Activated naive CD8-positive, alpha-beta T cell treated with anti-CD3 and anti-CD28 coated beads, Interleukin-2, amount 50 U/mL, for 24 hours (primary cell): ENCODE results near the gene RHOA.
"Not testable (repeated sequence)": the region's sequence is repeated elsewhere in the genome, so short reads cannot be mapped to it uniquely, and the experiment has no call there.

Experiments used
- ATAC-seq: fragments of 150-1000 bp; cut with Tn5 transposase; one replicate; pipeline ENCODE4 v1.10.0; 2021
- DNase-seq: peaks from one replicate; pipeline ENCODE4 v3.0.0; 2021
- H3K27ac Mint-ChIP-seq: one replicate; pipeline ENCODE4 v1.8.0; 2021; ENCODE audit warnings: mild to moderate bottlenecking, mixed read lengths
- H3K27me3 Mint-ChIP-seq: one replicate; pipeline ENCODE4 v1.8.0; 2021; ENCODE audit warnings: mixed read lengths
- H3K36me3 Mint-ChIP-seq: one replicate; pipeline ENCODE4 v1.8.0; 2021; ENCODE audit warnings: low read depth, mixed read lengths
- H3K4me1 Mint-ChIP-seq: one replicate; pipeline ENCODE4 v1.8.0; 2021; ENCODE audit warnings: mixed read lengths
- H3K4me3 Mint-ChIP-seq: one replicate; pipeline ENCODE4 v1.8.0; 2021; ENCODE audit warnings: mild to moderate bottlenecking, moderate library complexity, mixed read lengths
- H3K9me3 Mint-ChIP-seq: one replicate; pipeline ENCODE4 v1.8.0; 2021; ENCODE audit warnings: mixed read lengths

RHOA gene

DNA sequence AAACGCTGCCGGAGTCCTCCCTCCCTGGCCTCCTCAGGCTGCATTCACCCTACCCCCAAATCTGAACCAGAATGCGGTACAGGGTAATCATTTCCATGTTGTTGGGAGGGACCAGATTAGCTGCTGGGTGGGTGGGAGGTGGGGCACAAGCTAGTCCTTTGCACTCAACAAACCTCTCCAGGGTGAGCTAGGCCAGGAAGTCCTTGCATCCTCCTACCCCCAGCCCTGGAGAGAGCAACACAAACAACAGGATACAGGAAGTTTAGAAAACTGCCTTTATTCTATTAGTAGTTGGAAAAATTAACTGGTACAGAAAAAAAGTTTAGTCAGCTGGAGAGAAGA is 52.9 kb downstream of the RHOA start:
- ATAC-seq (peak; percentile 42), DNase-seq (no peak)
- Mint-ChIP-seq H3K9me3 (no peaks in the 10 kb centered on the region), H3K4me3 (peak overlapping the region; percentile 97), H3K27me3 (no peaks in the 10 kb centered on the region), H3K27ac (peak overlapping the region; percentile 97), H3K4me1 (peaks cover 48% of the 10 kb centered on the region), H3K36me3 (peaks cover 60% of the 10 kb centered on the region)

- ATAC-seq: peak; percentile 88
- H3K4me1 Mint-ChIP-seq: peaks cover 44% of the 10 kb centered on the region
Measured at GRCh38 chr3:49358217-49358883, 53.4 kb downstream of the RHOA start, which contains the start of gene GPX1. TSS of gene GPX1 (minus strand) at chr3:49358353. CDS start at chr3:49358278, 75 bp downstream.

DNA sequence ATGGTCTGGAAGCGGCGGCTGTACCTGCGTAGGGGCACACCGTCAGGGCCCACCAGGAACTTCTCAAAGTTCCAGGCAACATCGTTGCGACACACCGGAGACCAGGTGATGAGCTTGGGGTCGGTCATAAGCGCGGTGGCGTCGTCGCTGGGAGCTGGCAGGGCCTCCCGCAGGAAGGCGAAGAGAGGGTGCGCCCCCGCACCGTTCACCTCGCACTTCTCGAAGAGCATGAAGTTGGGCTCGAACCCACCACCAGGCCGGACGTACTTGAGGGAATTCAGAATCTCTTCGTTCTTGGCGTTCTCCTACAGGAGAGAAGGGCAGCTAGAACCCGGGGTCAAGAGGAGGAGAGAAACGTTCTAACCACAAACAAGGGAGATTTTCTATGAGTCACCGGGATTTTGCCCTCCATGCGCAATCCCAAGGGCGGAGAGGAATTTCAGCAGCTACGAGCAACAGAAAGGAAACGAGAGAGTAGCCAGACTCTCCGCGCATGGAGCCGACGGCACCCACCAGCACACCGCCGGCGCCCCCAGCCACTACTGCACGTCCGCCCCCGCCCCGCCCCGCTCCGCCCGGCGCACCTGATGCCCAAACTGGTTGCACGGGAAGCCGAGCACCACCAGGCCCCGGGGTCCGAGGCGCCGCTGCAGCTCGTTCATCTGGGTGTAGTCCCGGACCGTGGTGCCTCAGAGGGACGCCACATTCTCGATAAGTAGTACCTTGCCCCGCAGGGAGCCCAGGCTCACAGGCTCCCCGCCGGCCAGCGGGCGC is 54.1 kb downstream of the RHOA start:
- H3K27me3 Mint-ChIP-seq, H3K9me3 Mint-ChIP-seq: not testable (repeated sequence)
- Mint-ChIP-seq H3K36me3 (peaks cover 51% of the 10 kb centered on the region), H3K27ac (peak overlapping the region; percentile 97), H3K4me1 (peaks cover 45% of the 10 kb centered on the region), H3K4me3 (peak overlapping the region; percentile 97)
- peak; percentile 22 for ATAC-seq
- peak; percentile 61 for DNase-seq

More at GRCh38 chr3:49358217-49358883, 53.4 kb downstream of the RHOA start, which contains the start of gene GPX1:
- peaks cover 57% of the 10 kb centered on the region for H3K36me3 Mint-ChIP-seq
- DNase-seq: peak; percentile 91
- H3K9me3 Mint-ChIP-seq: no peaks in the 10 kb centered on the region
- no peaks in the 10 kb centered on the region for H3K27me3 Mint-ChIP-seq
- H3K4me3 Mint-ChIP-seq: peak within 1 kb of the TSS; percentile 97
- H3K27ac Mint-ChIP-seq: peak within 1 kb of the TSS; percentile 97

DNA sequence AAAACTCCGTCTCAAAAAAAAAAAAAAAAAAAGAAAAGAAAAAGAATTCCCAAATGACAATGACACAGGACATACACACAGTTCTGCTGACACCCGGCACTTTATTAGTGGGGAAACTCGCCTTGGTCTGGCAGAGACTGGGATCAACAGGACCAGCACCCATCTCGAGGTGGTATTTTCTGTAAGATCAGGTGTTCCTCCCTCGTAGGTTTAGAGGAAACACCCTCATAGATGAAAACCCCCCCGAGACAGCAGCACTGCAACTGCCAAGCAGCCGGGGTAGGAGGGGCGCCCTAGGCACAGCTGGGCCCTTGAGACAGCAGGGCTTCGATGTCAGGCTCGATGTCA is 54.7 kb downstream of the RHOA start:
- Mint-ChIP-seq H3K4me3 (peak overlapping the region; percentile 97), H3K27ac (peak overlapping the region; percentile 97), H3K36me3 (peaks cover 46% of the 10 kb centered on the region), H3K4me1 (peaks cover 45% of the 10 kb centered on the region)
- not testable (repeated sequence) for H3K27me3 Mint-ChIP-seq, ATAC-seq, H3K9me3 Mint-ChIP-seq, DNase-seq

DNA sequence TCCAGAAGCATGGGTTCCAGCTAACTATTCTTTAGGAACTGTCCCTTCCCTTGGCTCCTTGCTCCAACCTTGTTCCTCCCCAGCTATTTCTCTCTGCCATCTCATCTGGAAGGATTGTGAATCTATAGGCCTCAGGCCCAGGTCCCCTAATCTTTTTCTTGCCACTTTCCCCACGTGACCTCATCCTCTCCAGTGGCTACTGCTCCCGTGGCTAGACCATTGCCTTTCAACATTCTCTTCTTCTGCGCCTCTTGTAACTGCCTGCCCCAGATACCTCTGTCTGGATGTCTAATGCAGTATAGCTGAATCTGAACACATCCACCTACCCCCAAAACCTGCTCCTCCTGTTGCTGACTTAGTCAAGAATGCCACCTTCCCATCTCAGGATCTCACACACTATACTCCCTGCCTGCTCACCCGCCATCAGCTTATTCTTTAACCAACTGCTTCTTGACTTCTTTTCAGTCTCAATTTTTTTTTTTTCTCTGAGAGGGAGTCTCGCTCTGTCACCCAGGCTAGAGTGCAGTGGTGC is 58.8 kb downstream of the RHOA start:
- H3K4me3 Mint-ChIP-seq: no peak overlapping the region
- peaks cover 21% of the 10 kb centered on the region for H3K36me3 Mint-ChIP-seq
- no peaks in the 10 kb centered on the region for H3K27me3 Mint-ChIP-seq
- no peaks in the 10 kb centered on the region for H3K9me3 Mint-ChIP-seq
- ATAC-seq (no peak), DNase-seq (no peak)
- no peak overlapping the region for H3K27ac Mint-ChIP-seq
- H3K4me1 Mint-ChIP-seq: peaks cover 38% of the 10 kb centered on the region

DNA sequence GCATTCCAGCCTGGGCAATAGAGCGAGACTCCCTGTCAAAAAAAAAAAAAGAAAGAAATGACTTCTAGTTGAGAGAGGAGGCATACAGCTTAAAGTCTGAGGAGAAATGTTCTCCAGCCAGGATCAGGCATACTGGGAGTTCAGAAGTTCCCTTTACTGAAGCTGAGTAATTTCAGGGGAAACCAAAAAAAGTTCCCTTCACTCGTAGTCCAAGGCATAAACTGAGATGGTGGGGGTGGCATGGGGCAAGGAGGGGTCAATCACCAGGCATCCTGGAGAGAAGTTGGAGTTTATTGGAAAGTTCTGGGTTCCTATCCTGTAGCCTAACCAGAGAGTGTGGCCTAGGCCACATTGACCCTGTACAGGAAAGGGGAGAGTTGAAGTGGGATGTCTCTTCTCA is 59.5 kb downstream of the RHOA start:
- no peaks in the 10 kb centered on the region for H3K9me3 Mint-ChIP-seq
- H3K27me3 Mint-ChIP-seq: no peaks in the 10 kb centered on the region
- no peak for ATAC-seq
- H3K4me1 Mint-ChIP-seq: peaks cover 35% of the 10 kb centered on the region
- DNase-seq: no peak
- H3K36me3 Mint-ChIP-seq: peaks cover 17% of the 10 kb centered on the region
- no peak overlapping the region for H3K4me3 Mint-ChIP-seq
- no peak overlapping the region for H3K27ac Mint-ChIP-seq

- ATAC-seq (no peak), DNase-seq (no peak)
- Mint-ChIP-seq H3K4me1 (peaks cover 34% of the 10 kb centered on the region), H3K27me3 (no peaks in the 10 kb centered on the region), H3K36me3 (peaks cover 14% of the 10 kb centered on the region), H3K9me3 (no peaks in the 10 kb centered on the region), H3K27ac (no peak overlapping the region), H3K4me3 (no peak overlapping the region)
Measured at GRCh38 chr3:49351521-49352011, 60.2 kb downstream of the RHOA start.

DNA sequence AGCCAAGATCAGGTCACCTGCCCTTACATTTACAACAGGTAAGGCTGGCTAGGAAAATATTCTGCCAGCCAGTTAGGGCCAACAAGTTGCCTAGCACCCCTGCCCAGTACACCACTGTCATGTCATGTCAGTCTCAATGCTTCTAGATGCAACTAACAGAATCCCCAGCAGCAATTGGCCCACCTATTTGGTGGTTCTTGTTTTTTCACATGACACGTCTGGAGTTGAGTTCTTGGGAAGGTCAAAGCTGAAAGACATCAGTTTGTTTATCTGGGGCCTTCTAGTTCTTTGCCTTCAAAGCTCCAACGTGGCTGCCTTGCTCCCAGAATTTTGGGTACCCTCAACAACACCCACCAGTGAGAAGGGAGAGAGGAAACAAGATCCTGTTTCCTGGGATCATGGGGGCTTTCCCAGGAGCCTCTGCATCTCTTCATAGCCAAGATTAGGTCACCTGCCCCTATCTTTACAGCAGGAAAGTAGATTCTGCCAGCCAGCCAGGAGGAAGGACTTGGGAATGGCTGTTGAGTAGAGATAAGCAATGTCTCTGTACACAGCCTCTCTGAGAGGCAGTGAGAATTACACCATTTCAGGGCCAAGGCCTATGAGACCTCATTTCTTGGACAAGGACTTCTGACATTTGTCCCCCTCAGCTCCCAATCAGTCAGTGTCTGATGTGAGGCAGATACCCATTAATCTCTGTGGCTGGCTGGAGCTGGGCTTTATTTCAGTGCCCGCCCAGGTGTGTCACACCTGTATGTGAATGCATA is 62.2 kb downstream of the RHOA start:
- ATAC-seq (no peak), DNase-seq (no peak)
- no peak overlapping the region for H3K27ac Mint-ChIP-seq
- no peaks in the 10 kb centered on the region for H3K9me3 Mint-ChIP-seq
- H3K27me3 Mint-ChIP-seq: no peaks in the 10 kb centered on the region
- no peak overlapping the region for H3K4me3 Mint-ChIP-seq
- peaks cover 34% of the 10 kb centered on the region for H3K4me1 Mint-ChIP-seq
- peaks cover 2% of the 10 kb centered on the region for H3K36me3 Mint-ChIP-seq

- not testable (repeated sequence) for H3K27ac Mint-ChIP-seq, ATAC-seq, H3K27me3 Mint-ChIP-seq, H3K36me3 Mint-ChIP-seq, H3K9me3 Mint-ChIP-seq, DNase-seq, H3K4me3 Mint-ChIP-seq
- H3K4me1 Mint-ChIP-seq: peaks cover 36% of the 10 kb centered on the region
Measured at GRCh38 chr3:49348361-49348760, 63.4 kb downstream of the RHOA start.

GRCh38 chr3:49346797-49347251 is 65.0 kb downstream of the RHOA start:
- peaks cover 2% of the 10 kb centered on the region for H3K9me3 Mint-ChIP-seq
- peaks cover 40% of the 10 kb centered on the region for H3K4me1 Mint-ChIP-seq
- ATAC-seq (no peak), DNase-seq (no peak)
- no peaks in the 10 kb centered on the region for H3K27me3 Mint-ChIP-seq
- no peak overlapping the region for H3K27ac Mint-ChIP-seq
- no peaks in the 10 kb centered on the region for H3K36me3 Mint-ChIP-seq
- H3K4me3 Mint-ChIP-seq: no peak overlapping the region

GRCh38 chr3:49343163-49343562 is 68.6 kb downstream of the RHOA start:
- DNase-seq (no peak), ATAC-seq (no peak)
- Mint-ChIP-seq H3K4me1 (peaks cover 59% of the 10 kb centered on the region), H3K27me3 (no peaks in the 10 kb centered on the region), H3K4me3 (no peak overlapping the region), H3K9me3 (peaks cover 4% of the 10 kb centered on the region), H3K27ac (no peak overlapping the region), H3K36me3 (peaks cover 2% of the 10 kb centered on the region)

GRCh38 chr3:49341996-49342395 is 69.8 kb downstream of the RHOA start:
- DNase-seq: no peak
- Mint-ChIP-seq H3K27ac (peak overlapping the region; percentile 95), H3K4me3 (peak overlapping the region; percentile 1), H3K36me3 (peaks cover 4% of the 10 kb centered on the region), H3K9me3 (peaks cover 4% of the 10 kb centered on the region), H3K27me3 (no peaks in the 10 kb centered on the region), H3K4me1 (peaks cover 62% of the 10 kb centered on the region)
- ATAC-seq: no peak

DNA sequence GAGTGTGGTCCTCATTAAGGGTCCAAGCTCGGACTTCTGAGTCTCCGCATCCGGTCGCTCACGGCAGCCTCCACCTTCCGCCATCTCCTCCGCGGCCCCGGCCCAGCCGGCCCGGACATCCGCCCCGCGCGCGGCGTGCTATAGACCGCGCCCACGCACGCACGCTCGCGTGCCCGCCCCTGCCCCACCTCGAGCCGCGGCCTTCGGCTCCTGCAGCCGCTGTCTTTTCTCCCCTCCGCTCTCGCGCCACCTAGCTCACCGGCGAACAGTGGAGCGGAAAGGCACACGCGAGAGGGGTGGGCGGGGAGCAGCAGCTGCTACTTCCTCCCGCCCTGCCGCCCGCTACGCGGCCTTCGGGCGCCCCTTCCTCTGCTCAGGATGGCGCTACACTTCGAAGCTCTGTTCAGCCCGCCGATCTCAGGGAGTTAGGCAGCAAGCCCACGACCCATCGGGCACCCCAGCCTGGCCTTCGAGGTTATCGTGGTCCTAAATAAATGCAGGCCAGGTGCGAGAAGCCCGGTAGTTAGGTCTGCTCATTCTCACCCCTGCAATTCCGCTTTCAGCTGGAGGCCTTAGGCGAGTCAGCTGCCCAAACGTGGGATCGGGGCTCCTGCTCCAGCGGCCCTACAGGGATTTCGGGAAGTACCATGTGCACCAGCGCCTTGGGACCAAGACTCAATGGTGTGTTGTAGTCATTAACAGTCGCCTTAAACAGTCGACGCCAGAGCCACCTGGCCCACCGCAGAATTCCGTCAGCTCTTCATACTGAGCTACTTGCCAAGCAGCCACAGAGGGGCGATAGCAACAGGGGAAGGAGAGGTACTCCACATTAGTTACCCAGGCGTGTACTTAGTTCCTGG is 71.6 kb downstream of the RHOA start, which contains the start of gene USP4:
Gene USP4 (minus strand): TSS at position 113 of the 860 bp plus-strand sequence. CDS start 29 bp downstream, at position 84.
- Mint-ChIP-seq H3K36me3 (peaks cover 9% of the 10 kb centered on the region), H3K9me3 (peaks cover 4% of the 10 kb centered on the region), H3K27me3 (no peaks in the 10 kb centered on the region), H3K4me3 (peak within 1 kb of the TSS; percentile 97), H3K4me1 (peaks cover 55% of the 10 kb centered on the region), H3K27ac (peak within 1 kb of the TSS; percentile 97)
- DNase-seq: peak; percentile 95
- peak; percentile 94 for ATAC-seq
